ENCODE measurements around the gene LRPAP1.

Gene LRPAP1

GRCh38 chr4:3458371-3458770, 73.9 kb downstream of the LRPAP1 start:
- TF ChIP-seq GATA3 (IDR thresholded peaks at IDR 0.05; ENCODE audit: low read depth, low read length): no peak
- no peak for TF ChIP-seq GATA2 (IDR thresholded peaks at IDR 0.05; ENCODE audit: low read depth, low read length)

Measured in SH-SY5Y (cell line).